H9 (cell line): ENCODE results near the gene BHLHE23. TPM values are rescaled to one million over a fixed set of nuclear protein-coding genes. Genes with fewer than 3 reads are reported as not detected.

Source experiments
- DNase-seq: peaks from one replicate; pipeline ENCODE4 v3.0.0-alpha.2; 2017
- H2AFZ ChIP-seq: one replicate; pipeline ENCODE4 v1.6.1; 2013; ENCODE audit warnings: mild to moderate bottlenecking, low read length, control low read depth, moderate library complexity
- H2AK5ac ChIP-seq: 2 replicates; pipeline ENCODE4 v1.6.1; 2013; ENCODE audit warnings: low read length, control low read depth, mixed read lengths; ENCODE audit not compliant: insufficient read length
- H2BK120ac ChIP-seq: one replicate; pipeline ENCODE4 v1.6.1; 2013; ENCODE audit warnings: low read depth, mild to moderate bottlenecking, low read length, control low read depth, inconsistent platforms; ENCODE audit not compliant: poor library complexity, severe bottlenecking
- H2BK12ac ChIP-seq: 2 replicates; pipeline ENCODE4 v1.6.1; 2013; ENCODE audit warnings: low read length, control low read depth, mixed read lengths, low read depth; ENCODE audit not compliant: insufficient read length
- H2BK15ac ChIP-seq: 2 replicates; pipeline ENCODE4 v1.6.1; 2013; ENCODE audit warnings: low read depth, low read length, control low read depth
- H2BK20ac ChIP-seq: one replicate; pipeline ENCODE4 v1.6.1; 2013; ENCODE audit warnings: low read depth, mild to moderate bottlenecking, low read length, control low read depth, inconsistent platforms; ENCODE audit not compliant: poor library complexity, severe bottlenecking
- H2BK5ac ChIP-seq: 2 replicates; pipeline ENCODE4 v1.6.1; 2013; ENCODE audit warnings: low read length, control low read depth, mixed read lengths; ENCODE audit not compliant: insufficient read length
- H3K14ac ChIP-seq: 2 replicates; pipeline ENCODE4 v1.6.1; 2013; ENCODE audit warnings: low read length, control low read depth; ENCODE audit not compliant: insufficient read depth
- H3K18ac ChIP-seq: 2 replicates; pipeline ENCODE4 v1.6.1; 2013; ENCODE audit warnings: low read depth, mild to moderate bottlenecking, mixed read lengths, low read length, control low read depth; ENCODE audit not compliant: insufficient read length
- H3K23ac ChIP-seq: 2 replicates; pipeline ENCODE4 v1.6.1; 2013; ENCODE audit warnings: low read length, control low read depth, mixed read lengths, low read depth; ENCODE audit not compliant: insufficient read length
- H3K23me2 ChIP-seq: 2 replicates; pipeline ENCODE4 v1.6.1; 2013; ENCODE audit warnings: low read depth, mild to moderate bottlenecking, mixed read lengths, low read length, control low read depth; ENCODE audit not compliant: insufficient read length, poor library complexity, severe bottlenecking
- H3K27ac ChIP-seq: 2 replicates; pipeline ENCODE4 v1.5.1; 2013; ENCODE audit warnings: low read length, control low read depth, mixed read lengths, low read depth; ENCODE audit not compliant: insufficient read length
- H3K27me3 ChIP-seq: 2 replicates; pipeline ENCODE4 v1.6.1; 2013; ENCODE audit warnings: low read length, control low read depth, inconsistent platforms; ENCODE audit not compliant: insufficient read depth
- H3K4ac ChIP-seq: 2 replicates; pipeline ENCODE4 v1.6.1; 2013; ENCODE audit warnings: low read depth, mild to moderate bottlenecking, control low read depth, inconsistent platforms, low read length, moderate library complexity
- H3K4me1 ChIP-seq: 2 replicates; pipeline ENCODE4 v1.6.1; 2013; ENCODE audit warnings: low read length, control low read depth, inconsistent platforms; ENCODE audit not compliant: insufficient read depth
- H3K4me2 ChIP-seq: 2 replicates; pipeline ENCODE4 v1.6.1; 2013; ENCODE audit warnings: low read length, control low read depth, mixed read lengths; ENCODE audit not compliant: insufficient read length, insufficient read depth
- H3K56ac ChIP-seq: 2 replicates; pipeline ENCODE4 v1.6.1; 2013; ENCODE audit warnings: low read depth, mild to moderate bottlenecking, mixed read lengths, low read length, control low read depth; ENCODE audit not compliant: insufficient read length
- H3K79me1 ChIP-seq: 2 replicates; pipeline ENCODE4 v1.6.1; 2013; ENCODE audit warnings: low read depth, mild to moderate bottlenecking, moderate library complexity, low read length, control low read depth, inconsistent platforms; ENCODE audit not compliant: insufficient read depth, poor library complexity, severe bottlenecking
- H3K79me2 ChIP-seq: 2 replicates; pipeline ENCODE4 v1.6.1; 2013; ENCODE audit warnings: low read length, control low read depth, inconsistent platforms; ENCODE audit not compliant: insufficient read depth
- H3K9ac ChIP-seq: 2 replicates; pipeline ENCODE4 v1.6.1; 2013; ENCODE audit warnings: low read length, control low read depth, mixed read lengths; ENCODE audit not compliant: insufficient read length; ENCODE audit errors: extremely low read depth
- H3K9me3 ChIP-seq: one replicate; pipeline ENCODE4 v1.6.1; 2013; ENCODE audit warnings: low read depth, low read length, inconsistent platforms; ENCODE audit not compliant: control insufficient read depth
- H3T11ph ChIP-seq: one replicate; pipeline ENCODE4 v1.6.1; 2013; ENCODE audit warnings: mild to moderate bottlenecking, low read length, control low read depth, inconsistent platforms
- H4K20me1 ChIP-seq: one replicate; pipeline ENCODE4 v1.6.1; 2013; ENCODE audit not compliant: control insufficient read depth, insufficient read length, insufficient read depth
- H4K5ac ChIP-seq: 2 replicates; pipeline ENCODE4 v1.6.1; 2013; ENCODE audit warnings: low read depth, mild to moderate bottlenecking, mixed read lengths, low read length, control low read depth; ENCODE audit not compliant: insufficient read length
- H4K8ac ChIP-seq: replicated peaks from 2 replicates; pipeline ENCODE4 v1.6.1; 2013; ENCODE audit warnings: low read length, control low read depth, mixed read lengths, low read depth; ENCODE audit not compliant: insufficient read length
- H4K91ac ChIP-seq: 2 replicates; pipeline ENCODE4 v1.6.1; 2013; ENCODE audit warnings: low read depth, mild to moderate bottlenecking, moderate library complexity, mixed read lengths, low read length, control low read depth; ENCODE audit not compliant: insufficient read length
- H3K27ac Mint-ChIP-seq, 3 experiments: 2 replicates in 2 of 3; 3 replicates in 1 of 3; pipeline ENCODE4 v1.8.0; 2020 to 2021; ENCODE audit warnings: mixed read lengths in 3 of 3, mild to moderate bottlenecking in 1 of 3, moderate library complexity in 1 of 3
- H3K27me3 Mint-ChIP-seq: 2 replicates; pipeline ENCODE4 v1.8.0; 2021; ENCODE audit warnings: low read depth, mild to moderate bottlenecking, moderate library complexity, mixed read lengths
- H3K36me3 Mint-ChIP-seq, 3 experiments: 2 replicates in 2 of 3; 3 replicates in 1 of 3; pipeline ENCODE4 v1.8.0; 2020 to 2021; ENCODE audit warnings: low read depth in 3 of 3, mixed read lengths in 3 of 3; ENCODE audit not compliant: insufficient read depth in 1 of 3
- H3K4me1 Mint-ChIP-seq, 2 experiments: 2 replicates each; pipeline ENCODE4 v1.8.0; 2020; ENCODE audit warnings: mixed read lengths in 2 of 2
- H3K4me3 Mint-ChIP-seq, 2 experiments: 2 replicates in 1 of 2; 3 replicates in 1 of 2; pipeline ENCODE4 v1.8.0; 2020 to 2021; ENCODE audit warnings: mild to moderate bottlenecking in 2 of 2, mixed read lengths in 2 of 2, moderate library complexity in 1 of 2
- H3K9me3 Mint-ChIP-seq, 2 experiments: 2 replicates in 1 of 2; 3 replicates in 1 of 2; pipeline ENCODE4 v1.8.0; 2020; ENCODE audit warnings: mild to moderate bottlenecking in 2 of 2, mixed read lengths in 2 of 2, moderate library complexity in 1 of 2
- WGBS: extraction: QIAGEN DNeasy Blood & Tissue Kit; methylation state at CpG from one replicate; pipeline ENCODE4 v1.1.7; 2013; ENCODE audit warnings: missing lambda C conversion rate, low lambda C conversion rate, mixed read lengths; ENCODE audit not compliant: insufficient read length; ENCODE audit errors: extremely low coverage; 5-methylcytosine and 5-hydroxymethylcytosine counted together
- total RNA-seq: library from RNA; stranded (reverse); gene quantifications from 2 replicates; pipeline ENCODE4 v1.2.1, GENCODE V29; 2021
- TF ChIP-seq, protein P1 (sequence below): fragments of 200-600 bp; sonication (generic); conservative IDR thresholded peaks from 3 replicates; pipeline ENCODE4 v1.8.0; 2021; ENCODE audit warnings: antibody characterized with exemption, mild to moderate bottlenecking

The BHLHE23 gene
- total RNA-seq, 1 experiment from 2014 or later: 0.35 TPM

- Histone ChIP-seq H4K8ac (no peak overlapping the region), H2BK15ac (no peak overlapping the region), H3K9ac (no peak overlapping the region), H3K4me1 (no peaks in the 10 kb centered on the region; the same call in 1 of the 2 replicates), H3K27ac (no peak overlapping the region), H3K18ac (no peak overlapping the region), H2BK120ac (no peak overlapping the region), H3K14ac (no peak overlapping the region), H3K4ac (no peak overlapping the region), H2AFZ (no peak overlapping the region), H2BK5ac (no peak overlapping the region), H3K23me2 (no peaks in the 10 kb centered on the region), H3K79me2 (no peaks in the 10 kb centered on the region), H4K5ac (no peak overlapping the region), H2BK12ac (no peak overlapping the region), H2BK20ac (no peak overlapping the region), H3T11ph (no peak overlapping the region), H3K9me3 (no peaks in the 10 kb centered on the region), H3K27me3 (no peaks in the 10 kb centered on the region), H3K23ac (no peak overlapping the region), H4K20me1 (no peaks in the 10 kb centered on the region), H3K79me1 (no peaks in the 10 kb centered on the region), H2AK5ac (no peak overlapping the region), H3K56ac (no peak overlapping the region), H4K91ac (no peak overlapping the region), H3K4me2 (no peak overlapping the region)
- no peak overlapping the region; a peak in 1 of 7 replicates for H3K27ac Mint-ChIP-seq
- no CpG with 5 or more reads among the region's 14 CpGs for WGBS
- peaks cover 36 to 37% of the 10 kb centered on the region in 2 experiments for H3K9me3 Mint-ChIP-seq
- peaks cover 13 to 40% (median 13%) of the 10 kb centered on the region in 3 experiments for H3K36me3 Mint-ChIP-seq
- H3K4me3 Mint-ChIP-seq: peak overlapping the region in 1 of 2 experiments; percentile 38; a peak in 2 of 5 replicates
- TF ChIP-seq, protein P1, sequence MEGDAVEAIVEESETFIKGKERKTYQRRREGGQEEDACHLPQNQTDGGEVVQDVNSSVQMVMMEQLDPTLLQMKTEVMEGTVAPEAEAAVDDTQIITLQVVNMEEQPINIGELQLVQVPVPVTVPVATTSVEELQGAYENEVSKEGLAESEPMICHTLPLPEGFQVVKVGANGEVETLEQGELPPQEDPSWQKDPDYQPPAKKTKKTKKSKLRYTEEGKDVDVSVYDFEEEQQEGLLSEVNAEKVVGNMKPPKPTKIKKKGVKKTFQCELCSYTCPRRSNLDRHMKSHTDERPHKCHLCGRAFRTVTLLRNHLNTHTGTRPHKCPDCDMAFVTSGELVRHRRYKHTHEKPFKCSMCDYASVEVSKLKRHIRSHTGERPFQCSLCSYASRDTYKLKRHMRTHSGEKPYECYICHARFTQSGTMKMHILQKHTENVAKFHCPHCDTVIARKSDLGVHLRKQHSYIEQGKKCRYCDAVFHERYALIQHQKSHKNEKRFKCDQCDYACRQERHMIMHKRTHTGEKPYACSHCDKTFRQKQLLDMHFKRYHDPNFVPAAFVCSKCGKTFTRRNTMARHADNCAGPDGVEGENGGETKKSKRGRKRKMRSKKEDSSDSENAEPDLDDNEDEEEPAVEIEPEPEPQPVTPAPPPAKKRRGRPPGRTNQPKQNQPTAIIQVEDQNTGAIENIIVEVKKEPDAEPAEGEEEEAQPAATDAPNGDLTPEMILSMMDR: no peak
- peaks cover 17 to 25% of the 10 kb centered on the region in 2 experiments for H3K4me1 Mint-ChIP-seq
- H3K27me3 Mint-ChIP-seq: peaks cover 43% of the 10 kb centered on the region
- no peak for DNase-seq
Measured at GRCh38 chr20:63016514-63017075, 9.8 kb upstream of the BHLHE23 start.
